Measurements from ENCODE around the gene KIAA1958. TPM values are rescaled to one million over a fixed set of nuclear protein-coding genes. Genes with fewer than 3 reads are reported as not detected.
"Not testable (repeated sequence)": the region's sequence is repeated elsewhere in the genome, so short reads cannot be mapped to it uniquely, and the experiment has no call there.

The KIAA1958 gene
- total RNA-seq, 1 donor from 2014 or later: 2.0 TPM

DNA sequence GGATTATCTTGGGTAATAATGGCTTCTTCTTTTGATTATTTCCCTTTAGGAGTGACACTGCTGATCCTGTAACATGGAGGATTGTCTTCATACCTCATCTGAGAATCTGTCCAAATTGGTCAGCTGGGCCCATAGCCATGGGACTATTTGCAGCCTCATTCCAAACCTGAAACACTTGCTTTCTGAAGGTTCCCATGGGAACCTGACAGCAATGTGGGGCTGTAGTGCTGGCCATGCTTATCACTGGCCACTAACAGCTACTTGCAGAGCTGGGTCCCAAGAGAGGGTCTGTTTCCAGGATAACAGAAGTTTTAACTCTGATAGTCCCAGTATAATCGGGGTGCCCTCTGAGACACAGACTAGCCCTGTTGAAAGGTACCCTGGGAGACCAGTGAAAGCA, 87.4 kb downstream of the KIAA1958 start:
- no peak for DNase-seq (ENCODE audit: low spot score in 2 of 2)
- Histone ChIP-seq H3K4me1 (no peaks in the 10 kb centered on the region), H3K4me3 (no peak overlapping the region), H3K9me3 (no peaks in the 10 kb centered on the region), H3K27ac (no peak overlapping the region), H3K27me3 (no peaks in the 10 kb centered on the region), H3K36me3 (peaks cover 6 to 10% of the 10 kb centered on the region in 2 donors)
- intact Hi-C loops (cut with DNase I): no loop called here
- TF ChIP-seq, protein P1, sequence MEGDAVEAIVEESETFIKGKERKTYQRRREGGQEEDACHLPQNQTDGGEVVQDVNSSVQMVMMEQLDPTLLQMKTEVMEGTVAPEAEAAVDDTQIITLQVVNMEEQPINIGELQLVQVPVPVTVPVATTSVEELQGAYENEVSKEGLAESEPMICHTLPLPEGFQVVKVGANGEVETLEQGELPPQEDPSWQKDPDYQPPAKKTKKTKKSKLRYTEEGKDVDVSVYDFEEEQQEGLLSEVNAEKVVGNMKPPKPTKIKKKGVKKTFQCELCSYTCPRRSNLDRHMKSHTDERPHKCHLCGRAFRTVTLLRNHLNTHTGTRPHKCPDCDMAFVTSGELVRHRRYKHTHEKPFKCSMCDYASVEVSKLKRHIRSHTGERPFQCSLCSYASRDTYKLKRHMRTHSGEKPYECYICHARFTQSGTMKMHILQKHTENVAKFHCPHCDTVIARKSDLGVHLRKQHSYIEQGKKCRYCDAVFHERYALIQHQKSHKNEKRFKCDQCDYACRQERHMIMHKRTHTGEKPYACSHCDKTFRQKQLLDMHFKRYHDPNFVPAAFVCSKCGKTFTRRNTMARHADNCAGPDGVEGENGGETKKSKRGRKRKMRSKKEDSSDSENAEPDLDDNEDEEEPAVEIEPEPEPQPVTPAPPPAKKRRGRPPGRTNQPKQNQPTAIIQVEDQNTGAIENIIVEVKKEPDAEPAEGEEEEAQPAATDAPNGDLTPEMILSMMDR (IDR thresholded peaks at IDR 0.05): no peak

GRCh38 chr9:112575107-112575506, 88.5 kb downstream of the KIAA1958 start:
- Histone ChIP-seq H3K27me3 (no peaks in the 10 kb centered on the region), H3K9me3 (no peaks in the 10 kb centered on the region), H3K36me3 (peaks cover 6 to 10% of the 10 kb centered on the region in 2 donors), H3K4me3 (no peak overlapping the region), H3K27ac (no peak overlapping the region), H3K4me1 (no peaks in the 10 kb centered on the region)
- intact Hi-C loops (cut with DNase I): no loop called here
- no peak for DNase-seq (ENCODE audit: low spot score in 2 of 2)
- TF ChIP-seq, protein P1 (IDR thresholded peaks at IDR 0.05): no peak

DNA sequence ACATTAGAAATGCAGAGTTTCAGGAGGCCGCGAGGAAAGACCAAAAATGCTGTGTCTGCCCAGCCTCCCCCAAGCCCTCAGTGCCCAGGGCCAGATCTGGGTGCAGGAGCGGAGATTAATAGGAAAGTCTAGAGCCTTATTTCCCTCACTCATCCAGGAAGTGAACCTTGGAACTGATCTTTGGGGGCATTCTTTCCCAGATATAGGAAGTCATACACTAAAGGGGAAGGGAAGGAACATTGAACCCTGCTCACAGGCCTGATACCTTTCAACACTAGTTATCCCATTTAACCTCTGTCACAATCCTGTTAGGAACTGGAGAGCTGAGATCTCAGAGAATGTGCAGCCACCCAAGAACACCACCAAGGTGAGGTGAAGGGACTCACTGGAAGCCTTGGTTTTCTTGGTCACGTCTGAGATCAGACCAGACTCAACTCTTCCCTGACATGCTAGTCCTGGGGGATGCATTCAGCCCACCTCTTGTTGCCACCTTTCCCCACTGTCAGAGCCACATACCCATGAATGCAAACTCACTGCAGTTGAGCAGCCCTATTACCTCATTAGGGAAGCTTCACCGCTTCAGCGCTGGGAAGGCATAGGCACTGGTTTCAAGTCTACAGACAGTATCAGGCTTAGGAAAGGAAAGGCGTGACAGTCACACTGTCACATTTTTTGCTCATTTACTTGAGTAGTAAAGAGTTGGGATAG, 95.0 kb downstream of the KIAA1958 start:
- intact Hi-C loops (cut with DNase I): no loop called here
- H3K27ac ChIP-seq: no peak overlapping the region
- TF ChIP-seq, protein P1 (IDR thresholded peaks at IDR 0.05): no peak
- H3K4me1 ChIP-seq: no peaks in the 10 kb centered on the region
- H3K27me3 ChIP-seq: no peaks in the 10 kb centered on the region
- no peaks in the 10 kb centered on the region for H3K9me3 ChIP-seq
- DNase-seq (ENCODE audit: low spot score in 2 of 2): no peak
- H3K36me3 ChIP-seq: no peaks in the 10 kb centered on the region
- H3K4me3 ChIP-seq: no peak overlapping the region

DNA sequence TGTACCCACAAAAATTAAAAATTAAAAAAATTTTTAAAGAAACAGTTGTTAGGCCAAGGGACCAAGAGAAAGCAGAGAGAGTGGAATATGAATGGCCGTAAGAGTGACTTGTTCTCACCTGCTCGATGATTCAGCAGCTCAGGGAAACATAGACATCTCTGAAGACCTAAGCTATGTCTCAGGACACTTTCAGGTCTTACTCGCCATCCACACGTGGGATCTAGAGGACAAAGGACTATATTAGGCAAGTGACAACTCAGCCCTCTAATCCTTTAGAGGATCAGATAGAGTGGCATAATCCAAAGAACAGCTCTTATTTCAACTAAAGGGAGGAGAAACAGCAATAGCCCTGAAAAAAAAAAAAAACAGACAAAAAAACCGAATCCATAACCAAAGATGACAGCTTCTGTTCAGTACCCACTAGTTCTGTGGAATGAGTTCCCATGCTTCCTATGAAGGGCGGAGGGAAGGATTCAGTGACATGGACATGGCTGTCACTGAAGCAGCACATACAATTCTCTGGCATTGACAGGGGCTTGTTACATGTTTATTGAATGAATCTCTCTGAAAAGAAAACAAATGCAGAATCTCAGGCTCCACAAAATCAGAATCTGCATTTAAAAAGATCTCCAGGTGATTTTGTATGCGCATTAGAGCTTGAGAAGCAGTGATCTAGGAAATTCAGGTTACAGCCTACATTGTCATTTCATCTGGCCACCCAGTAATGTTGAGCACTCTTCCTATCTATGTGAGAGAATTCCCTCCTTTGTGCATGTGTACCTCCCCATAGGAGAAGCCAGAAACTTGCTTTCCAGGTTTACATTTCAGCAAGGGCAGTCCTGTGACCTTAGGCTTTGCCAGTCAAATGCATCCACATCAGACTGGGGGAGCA, 96.0 kb downstream of the KIAA1958 start:
- TF ChIP-seq, protein P1 (IDR thresholded peaks at IDR 0.05): no peak
- no peak for DNase-seq (ENCODE audit: low spot score in 2 of 2)
- Histone ChIP-seq H3K36me3 (no peaks in the 10 kb centered on the region), H3K4me3 (no peak overlapping the region), H3K27me3 (no peaks in the 10 kb centered on the region), H3K27ac (no peak overlapping the region), H3K9me3 (no peaks in the 10 kb centered on the region), H3K4me1 (no peaks in the 10 kb centered on the region)
- intact Hi-C loops (cut with DNase I): no loop called here

GRCh38 chr9:112586599-112587155, 100.0 kb downstream of the KIAA1958 start:
- H3K4me3 ChIP-seq: no peak overlapping the region
- H3K27me3 ChIP-seq: no peaks in the 10 kb centered on the region
- intact Hi-C loops (cut with DNase I): no loop called here
- H3K36me3 ChIP-seq: no peaks in the 10 kb centered on the region
- H3K9me3 ChIP-seq: no peaks in the 10 kb centered on the region
- H3K27ac ChIP-seq: no peak overlapping the region
- TF ChIP-seq, protein P1 (IDR thresholded peaks at IDR 0.05): no peak
- DNase-seq (ENCODE audit: low spot score in 2 of 2): no peak
- no peaks in the 10 kb centered on the region for H3K4me1 ChIP-seq

DNA sequence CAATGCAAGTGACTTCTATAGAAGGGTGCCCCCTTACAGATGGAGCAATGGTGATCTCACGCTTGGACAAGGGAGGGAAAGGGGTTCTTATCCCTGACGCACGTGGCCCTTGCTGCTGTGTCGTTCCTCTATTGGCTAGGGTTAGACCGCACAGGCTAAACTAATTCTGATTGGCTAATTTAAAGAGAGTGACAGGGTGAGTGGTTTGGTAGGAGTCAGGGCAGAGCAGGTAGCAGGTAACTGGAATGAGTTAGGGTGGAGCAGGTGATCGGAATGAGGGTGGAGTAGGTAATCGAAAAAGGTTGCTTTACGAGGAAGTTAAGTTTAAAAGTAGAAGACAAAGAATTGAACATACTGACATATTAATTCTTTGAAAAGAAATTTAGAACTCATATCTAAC, 105.2 kb downstream of the KIAA1958 start:
- H3K27ac ChIP-seq; intact Hi-C loops (cut with DNase I); H3K4me3 ChIP-seq; H3K4me1 ChIP-seq; H3K27me3 ChIP-seq; DNase-seq (ENCODE audit: low spot score in 2 of 2); H3K9me3 ChIP-seq; H3K36me3 ChIP-seq: not testable (repeated sequence)

Data from ascending aorta (tissue), 2 donors.